Mesenchymal stem cell (in vitro differentiated cells and primary cell): Measurements from ENCODE around the gene KIF20A.

ENCODE experiments used
- DNase-seq: peaks from one replicate; pipeline ENCODE4 v3.0.0-alpha.2; 2013
- H2AFZ ChIP-seq: one replicate; pipeline ENCODE4 v1.6.1; 2013; ENCODE audit warnings: low read depth, mild to moderate bottlenecking, control low read depth, inconsistent platforms, low read length, moderate library complexity
- H2AK5ac ChIP-seq: 2 replicates; pipeline ENCODE4 v1.6.1; 2013; ENCODE audit warnings: low read length, moderate library complexity, mild to moderate bottlenecking, inconsistent platforms; ENCODE audit not compliant: severe bottlenecking
- H2BK120ac ChIP-seq: one replicate; pipeline ENCODE4 v1.6.1; 2013; ENCODE audit warnings: low read depth, mild to moderate bottlenecking, inconsistent platforms, low read length, moderate library complexity
- H2BK12ac ChIP-seq, 2 experiments: one replicate each; pipeline ENCODE4 v1.6.1; 2013; ENCODE audit warnings: inconsistent platforms in 2 of 2, low read length in 2 of 2, mild to moderate bottlenecking in 2 of 2, moderate library complexity in 2 of 2, control low read depth in 1 of 2
- H2BK15ac ChIP-seq: one replicate; pipeline ENCODE4 v1.6.1; 2013; ENCODE audit warnings: mild to moderate bottlenecking, low read depth, inconsistent platforms; ENCODE audit not compliant: poor library complexity, severe bottlenecking
- H2BK5ac ChIP-seq: 2 replicates; pipeline ENCODE4 v1.6.1; 2013; ENCODE audit warnings: low read depth, mild to moderate bottlenecking, low read length, control low read depth, inconsistent platforms; ENCODE audit not compliant: poor library complexity, severe bottlenecking
- H3K14ac ChIP-seq, 2 experiments: one replicate each; pipeline ENCODE4 v1.6.1; 2013; ENCODE audit warnings: inconsistent platforms in 2 of 2, low read length in 2 of 2, control low read depth in 1 of 2, mild to moderate bottlenecking in 1 of 2, moderate library complexity in 1 of 2
- H3K18ac ChIP-seq, 2 experiments: one replicate each; pipeline ENCODE4 v1.6.1; 2013; ENCODE audit warnings: inconsistent platforms in 2 of 2, low read length in 2 of 2, control low read depth in 1 of 2, low read depth in 1 of 2, mild to moderate bottlenecking in 1 of 2
- H3K23ac ChIP-seq, 2 experiments: one replicate each; pipeline ENCODE4 v1.6.1; 2013; ENCODE audit warnings: inconsistent platforms in 2 of 2, low read length in 2 of 2, mild to moderate bottlenecking in 2 of 2, moderate library complexity in 2 of 2, control low read depth in 1 of 2
- H3K27ac ChIP-seq: 2 replicates; pipeline ENCODE4 v1.5.1; 2013; ENCODE audit warnings: mild to moderate bottlenecking, moderate library complexity, low read length, control low read depth, inconsistent platforms; ENCODE audit not compliant: poor library complexity, severe bottlenecking
- H3K27me3 ChIP-seq, 2 experiments: 2 replicates each; pipeline versions ENCODE4 v1.6.1 to v1.7.0; 2013; ENCODE audit warnings: low read length in 2 of 2, mild to moderate bottlenecking in 2 of 2, moderate library complexity in 2 of 2, control low read depth in 1 of 2, inconsistent platforms in 1 of 2; ENCODE audit not compliant: control insufficient read depth in 1 of 2, insufficient read depth in 1 of 2
- H3K36me3 ChIP-seq, 2 experiments: 2 replicates each; pipeline versions ENCODE4 v1.6.1 to v1.7.0; 2013; ENCODE audit warnings: low read length in 2 of 2, control low read depth in 1 of 2, inconsistent platforms in 1 of 2, low read depth in 1 of 2, mild to moderate bottlenecking in 1 of 2; ENCODE audit not compliant: insufficient read depth in 2 of 2, control insufficient read depth in 1 of 2
- H3K4ac ChIP-seq, 2 experiments: one replicate each; pipeline ENCODE4 v1.6.1; 2013; ENCODE audit warnings: inconsistent platforms in 2 of 2, low read length in 2 of 2, mild to moderate bottlenecking in 2 of 2, moderate library complexity in 2 of 2, control low read depth in 1 of 2, low read depth in 1 of 2
- H3K4me1 ChIP-seq: 2 replicates; pipeline ENCODE4 v1.6.1; 2013; ENCODE audit warnings: low read depth, low read length, control low read depth; ENCODE audit not compliant: control insufficient read depth, insufficient read depth
- H3K4me2 ChIP-seq: 2 replicates; pipeline ENCODE4 v1.6.1; 2013; ENCODE audit warnings: low read length, mild to moderate bottlenecking, inconsistent platforms; ENCODE audit not compliant: poor library complexity, severe bottlenecking
- H3K4me3 ChIP-seq, 2 experiments: 2 replicates each; pipeline versions ENCODE4 v1.5.1 to v1.7.0; 2013; ENCODE audit warnings: low read length in 2 of 2, mild to moderate bottlenecking in 2 of 2, control low read depth in 1 of 2, low read depth in 1 of 2; ENCODE audit not compliant: insufficient read depth in 1 of 2
- H3K79me1 ChIP-seq: replicated peaks from 2 replicates; pipeline ENCODE4 v1.6.1; 2013; ENCODE audit warnings: mild to moderate bottlenecking, control low read depth, low read length, inconsistent platforms; ENCODE audit not compliant: poor library complexity, severe bottlenecking
- H3K9ac ChIP-seq: 2 replicates; pipeline ENCODE4 v1.7.0; 2013; ENCODE audit warnings: mild to moderate bottlenecking, low read length, moderate library complexity
- H3K9me3 ChIP-seq: 2 replicates; pipeline ENCODE4 v1.7.0; 2013; ENCODE audit warnings: mild to moderate bottlenecking, low read length; ENCODE audit not compliant: control insufficient read depth
- H4K8ac ChIP-seq: one replicate; pipeline ENCODE4 v1.6.1; 2013; ENCODE audit warnings: inconsistent platforms, mild to moderate bottlenecking, low read length, moderate library complexity
- H4K91ac ChIP-seq: one replicate; pipeline ENCODE4 v1.6.1; 2013; ENCODE audit warnings: mild to moderate bottlenecking, low read length, inconsistent platforms
- WGBS: methylation state at CpG from one replicate; pipeline ENCODE4 v1.1.7; 2013; ENCODE audit warnings: mixed read lengths; 5-methylcytosine and 5-hydroxymethylcytosine counted together

Gene KIF20A

GRCh38 chr5:138180841-138181240 is 1.9 kb downstream of the KIF20A start:
- H2BK120ac ChIP-seq, result no peak overlapping the region
- H2BK12ac ChIP-seq, result no peak overlapping the region
- H3K27me3 ChIP-seq, result no peaks in the 10 kb centered on the region
- 95% methylated on average over 3 of the region's 5 CpGs for WGBS
- no peak overlapping the region for H3K9ac ChIP-seq
- no peak overlapping the region for H3K4me3 ChIP-seq
- no peak overlapping the region for H3K27ac ChIP-seq
- no peak overlapping the region for H2AK5ac ChIP-seq
- H2BK5ac ChIP-seq, result no peak overlapping the region
- H3K18ac ChIP-seq, result no peak overlapping the region
- no peak overlapping the region for H3K4ac ChIP-seq
- DNase-seq, result no peak
- H2AFZ ChIP-seq, result no peak overlapping the region
- H3K14ac ChIP-seq, result no peak overlapping the region
- H4K91ac ChIP-seq, result no peak overlapping the region
- H3K36me3 ChIP-seq, result peaks cover 30 to 51% of the 10 kb centered on the region in 2 experiments
- H3K4me2 ChIP-seq, result no peak overlapping the region
- no peak overlapping the region for H3K23ac ChIP-seq
- H3K79me1 ChIP-seq, result peaks cover 31% of the 10 kb centered on the region
- H3K4me1 ChIP-seq, result peaks cover 10% of the 10 kb centered on the region
- no peak overlapping the region for H4K8ac ChIP-seq
- H2BK15ac ChIP-seq, result no peak overlapping the region
- H3K9me3 ChIP-seq, result no peaks in the 10 kb centered on the region

- H2BK15ac ChIP-seq, result no peak overlapping the region
- H3K4me2 ChIP-seq, result no peak overlapping the region
- no peak overlapping the region for H3K9ac ChIP-seq
- peaks cover 6% of the 10 kb centered on the region for H3K4me1 ChIP-seq
- no peak overlapping the region for H4K8ac ChIP-seq
- H2BK120ac ChIP-seq, result no peak overlapping the region
- no peak overlapping the region for H2AFZ ChIP-seq
- H3K18ac ChIP-seq, result no peak overlapping the region
- no peak overlapping the region for H3K4ac ChIP-seq
- H3K14ac ChIP-seq, result no peak overlapping the region
- no peak overlapping the region for H3K4me3 ChIP-seq
- no peak overlapping the region for H4K91ac ChIP-seq
- H3K79me1 ChIP-seq, result peaks cover 29% of the 10 kb centered on the region
- peaks cover 31 to 61% of the 10 kb centered on the region in 2 experiments for H3K36me3 ChIP-seq
- over 99% methylated on average over 6 of the region's 6 CpGs for WGBS
- no peak for DNase-seq
- H3K9me3 ChIP-seq, result no peaks in the 10 kb centered on the region
- no peak overlapping the region for H3K23ac ChIP-seq
- no peak overlapping the region for H2BK5ac ChIP-seq
- H3K27ac ChIP-seq, result no peak overlapping the region
- H2BK12ac ChIP-seq, result no peak overlapping the region
- no peak overlapping the region for H2AK5ac ChIP-seq
- H3K27me3 ChIP-seq, result no peaks in the 10 kb centered on the region
Measured at GRCh38 chr5:138182808-138183207, 3.9 kb downstream of the KIF20A start.

GRCh38 chr5:138186002-138186447 is 7.1 kb downstream of the KIF20A start:
- Histone ChIP-seq H3K27ac (no peak overlapping the region), H3K18ac (no peak overlapping the region), H2BK15ac (no peak overlapping the region), H3K4me3 (no peak overlapping the region), H2BK5ac (no peak overlapping the region), H3K23ac (no peak overlapping the region), H3K27me3 (no peaks in the 10 kb centered on the region), H2BK12ac (no peak overlapping the region), H3K79me1 (peaks cover 22% of the 10 kb centered on the region), H3K4me2 (no peak overlapping the region), H3K36me3 (peaks cover 44 to 91% of the 10 kb centered on the region in 2 experiments), H3K9me3 (no peaks in the 10 kb centered on the region), H3K4me1 (no peaks in the 10 kb centered on the region), H4K8ac (no peak overlapping the region), H4K91ac (no peak overlapping the region), H2AK5ac (no peak overlapping the region), H2AFZ (no peak overlapping the region), H2BK120ac (no peak overlapping the region), H3K9ac (no peak overlapping the region), H3K4ac (no peak overlapping the region), H3K14ac (no peak overlapping the region)
- 100% methylated on average over 1 of the region's 2 CpGs for WGBS
- no peak for DNase-seq

DNA sequence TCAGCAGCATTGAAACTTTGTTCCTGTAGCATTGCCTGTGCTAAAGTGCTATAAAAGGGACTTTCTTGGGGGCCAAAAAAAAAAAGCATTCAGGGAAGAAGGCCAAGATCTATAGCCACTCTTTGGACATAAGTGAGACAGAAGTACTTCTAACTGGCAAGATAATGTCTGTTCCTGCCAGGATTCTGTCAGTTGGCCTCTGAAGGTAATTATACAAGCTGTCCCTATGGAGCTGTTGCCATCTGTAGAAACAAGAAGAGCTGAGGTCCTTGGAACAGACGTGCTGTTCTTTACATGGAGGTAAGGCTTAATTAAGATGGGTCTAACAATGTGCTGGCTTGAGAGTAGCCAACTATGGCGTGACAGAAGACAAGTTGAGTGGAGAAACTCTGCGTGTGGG is 9.7 kb downstream of the KIF20A start:
- no peak overlapping the region for H3K14ac ChIP-seq
- H4K91ac ChIP-seq, result no peak overlapping the region
- no peaks in the 10 kb centered on the region for H3K9me3 ChIP-seq
- H2BK12ac ChIP-seq, result no peak overlapping the region
- no peak overlapping the region for H3K23ac ChIP-seq
- no peak overlapping the region for H2BK120ac ChIP-seq
- no peak overlapping the region for H3K4ac ChIP-seq
- peaks cover 43 to 97% of the 10 kb centered on the region in 2 experiments for H3K36me3 ChIP-seq
- H2AFZ ChIP-seq, result no peak overlapping the region
- H2BK5ac ChIP-seq, result no peak overlapping the region
- H4K8ac ChIP-seq, result no peak overlapping the region
- H3K4me2 ChIP-seq, result no peak overlapping the region
- peaks cover 12% of the 10 kb centered on the region for H3K79me1 ChIP-seq
- H3K27ac ChIP-seq, result no peak overlapping the region
- no peak overlapping the region for H2AK5ac ChIP-seq
- no peaks in the 10 kb centered on the region for H3K4me1 ChIP-seq
- H3K18ac ChIP-seq, result no peak overlapping the region
- WGBS, result 96% methylated on average over 3 of the region's 3 CpGs
- no peak for DNase-seq
- no peaks in the 10 kb centered on the region for H3K27me3 ChIP-seq
- H2BK15ac ChIP-seq, result no peak overlapping the region
- H3K9ac ChIP-seq, result no peak overlapping the region
- H3K4me3 ChIP-seq, result no peak overlapping the region
